Activated CD8-positive, alpha-beta T cell treated with anti-CD3 and anti-CD28 coated beads, Interleukin-2, amount 10 ng/mL, durations not matched to agents 7 days and 5 days (primary cell): ENCODE data around the gene RNF220. TPM values are rescaled to one million over a fixed set of nuclear protein-coding genes. Genes with fewer than 3 reads are reported as not detected.

Source experiments
- ATAC-seq: fragments of 150-1000 bp; cut with Tn5 transposase; one replicate; pipeline ENCODE4 v1.10.0; 2021; ENCODE audit warnings: moderate library complexity
- CTCF ChIA-PET: fragments of 350-600 bp; sonication (Branson Sonifier 250); formaldehyde crosslinking; loops from one replicate; lab custom pipeline; 2021; ENCODE audit warnings: antibody characterized with exemption; lab: Charles Lee
- POLR2A ChIA-PET: fragments of 350-600 bp; sonication (Branson Sonifier 250); formaldehyde crosslinking; loops from one replicate; lab custom pipeline; 2021; ENCODE audit warnings: antibody characterized with exemption; lab: Charles Lee
- DNase-seq: peaks from one replicate; pipeline ENCODE4 v3.0.0-alpha.2; 2020
- H3K27ac Mint-ChIP-seq: one replicate; pipeline ENCODE4 v1.8.0; 2021; ENCODE audit warnings: mild to moderate bottlenecking, mixed read lengths
- H3K27me3 Mint-ChIP-seq: one replicate; pipeline ENCODE4 v1.8.0; 2021; ENCODE audit warnings: low read depth, mixed read lengths
- H3K36me3 Mint-ChIP-seq: one replicate; pipeline ENCODE4 v1.8.0; 2021; ENCODE audit warnings: low read depth, mixed read lengths
- H3K4me1 Mint-ChIP-seq: one replicate; pipeline ENCODE4 v1.8.0; 2021; ENCODE audit warnings: low read depth, mixed read lengths
- H3K4me3 Mint-ChIP-seq: one replicate; pipeline ENCODE4 v1.8.0; 2021; ENCODE audit warnings: mild to moderate bottlenecking, mixed read lengths
- H3K9me3 Mint-ChIP-seq: one replicate; pipeline ENCODE4 v1.8.0; 2022; ENCODE audit warnings: mixed read lengths; ENCODE audit not compliant: insufficient read depth
- total RNA-seq, 2 experiments: library from RNA; stranded (reverse); gene quantifications; one replicate each; pipeline ENCODE4 v1.2.3, GENCODE V29; 2021

Gene RNF220
- total RNA-seq, 2 experiments from 2014 or later = 79.5 to 87.2 TPM

DNA sequence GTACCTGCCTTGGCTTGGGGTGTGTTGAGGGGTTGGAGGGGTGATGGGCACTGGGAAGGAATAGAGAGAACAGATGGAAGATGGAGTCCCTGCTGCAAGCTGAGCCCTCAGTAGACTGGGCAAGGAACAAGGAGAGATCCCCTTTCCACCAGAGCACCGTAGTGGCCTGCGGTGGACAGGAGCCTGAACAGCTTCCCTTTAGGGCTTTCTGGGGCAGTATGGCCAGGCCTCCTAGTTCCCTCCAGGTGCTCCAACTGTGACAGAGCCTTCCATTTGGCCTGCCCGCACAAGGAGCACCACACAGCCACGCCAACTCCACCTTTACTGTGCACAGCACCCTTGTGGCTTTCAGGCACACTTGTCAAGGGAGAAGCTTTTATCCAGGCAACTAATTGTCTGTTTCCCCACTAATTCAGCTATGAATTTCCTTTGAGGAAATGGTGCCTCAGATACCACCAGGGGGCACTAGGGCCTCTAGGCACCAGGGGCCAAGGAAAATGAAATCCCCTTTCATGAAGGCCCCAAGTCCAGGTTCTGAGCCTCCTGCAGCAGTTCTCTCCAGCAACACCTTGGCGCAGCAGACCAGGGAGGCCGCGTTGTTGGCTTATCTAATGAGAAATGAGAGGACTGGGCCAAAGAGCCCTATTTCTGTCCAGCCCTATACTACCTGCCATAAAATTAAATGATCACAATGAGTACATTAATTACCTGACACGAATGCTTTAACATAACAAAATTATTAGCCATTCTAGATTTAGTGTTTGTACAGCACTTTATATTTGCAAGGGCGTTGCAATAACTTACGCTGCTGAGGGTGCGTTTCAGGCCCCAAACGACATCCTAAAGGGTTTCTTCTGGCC lies 26.9 kb upstream of the RNF220 start:
- ATAC-seq (no peak), DNase-seq (peak; percentile 63)
- H3K27ac Mint-ChIP-seq = no peak overlapping the region
- POLR2A ChIA-PET = interaction anchor here (0.5 to 1.0 kb wide), 2 partner anchors 183 to 217 kb away, joined by 3 to 4 read pairs; no protein-coding TSS in a partner anchor
- CTCF ChIA-PET = interaction anchor here (0.5 to 3.4 kb wide), 27 partner anchors 13 to 1504 kb away, joined by 3 to 28 read pairs (median 4); partner anchors contain the start of genes ARMH1 and TMEM53
- H3K9me3 Mint-ChIP-seq = no peaks in the 10 kb centered on the region
- H3K27me3 Mint-ChIP-seq = peaks cover 2% of the 10 kb centered on the region
- H3K4me3 Mint-ChIP-seq = no peak overlapping the region
- no peaks in the 10 kb centered on the region for H3K36me3 Mint-ChIP-seq
- no peaks in the 10 kb centered on the region for H3K4me1 Mint-ChIP-seq

DNA sequence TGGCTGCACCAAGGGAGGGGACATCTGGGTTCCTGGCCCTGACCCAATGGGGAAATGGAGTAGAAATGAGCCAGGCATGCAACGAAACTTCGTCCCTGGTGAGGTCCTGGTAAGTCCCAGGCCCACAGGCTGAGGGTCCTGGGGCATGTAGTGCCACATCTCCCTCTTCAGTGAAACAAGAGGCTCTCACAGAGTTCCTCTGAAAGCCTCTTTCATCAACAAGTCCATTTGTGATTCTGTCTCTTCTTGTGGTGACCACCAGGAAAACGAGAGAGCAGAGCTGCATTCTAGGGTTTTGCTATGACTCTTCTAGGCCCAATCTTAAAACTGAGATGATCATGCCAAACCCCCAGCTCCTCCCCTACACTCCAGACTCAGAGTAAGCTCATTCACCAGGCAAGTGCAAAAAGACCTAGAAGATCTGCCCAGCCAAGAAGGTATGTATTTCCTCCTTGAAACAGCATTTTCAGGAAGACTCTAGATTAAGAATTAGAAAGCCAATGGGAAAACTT lies 24.3 kb upstream of the RNF220 start:
- H3K4me1 Mint-ChIP-seq = no peaks in the 10 kb centered on the region
- DNase-seq = no peak
- H3K9me3 Mint-ChIP-seq = no peaks in the 10 kb centered on the region
- ChIA-PET CTCF (interaction anchor here (1.2 to 2.9 kb wide), 4 partner anchors 163 to 272 kb away, joined by 3 to 14 read pairs (median 9); no protein-coding TSS in a partner anchor), POLR2A (no interaction called here)
- no peaks in the 10 kb centered on the region for H3K36me3 Mint-ChIP-seq
- H3K4me3 Mint-ChIP-seq = no peak overlapping the region
- H3K27ac Mint-ChIP-seq = no peak overlapping the region
- peaks cover 9% of the 10 kb centered on the region for H3K27me3 Mint-ChIP-seq
- no peak for ATAC-seq

DNA sequence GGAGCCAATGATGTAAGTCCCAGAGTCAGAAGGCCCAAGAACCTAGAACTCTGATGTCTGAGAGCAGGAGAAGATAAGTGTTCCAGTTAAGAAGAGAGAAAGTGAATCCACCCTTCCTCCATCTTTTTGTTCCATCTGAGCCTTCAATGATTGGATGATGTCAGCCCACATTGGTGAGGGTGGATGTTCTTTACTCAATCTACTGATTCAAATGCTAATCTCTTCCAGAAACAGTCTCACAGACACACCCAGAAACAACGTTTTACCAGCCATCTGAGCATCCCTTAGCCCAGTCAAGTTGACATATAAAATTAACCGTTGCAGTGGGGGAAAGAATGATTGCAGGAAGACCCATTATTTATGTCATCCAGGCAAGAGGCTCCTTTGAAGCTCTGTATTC lies 16.5 kb upstream of the RNF220 start:
- ATAC-seq = no peak
- H3K36me3 Mint-ChIP-seq = no peaks in the 10 kb centered on the region
- H3K9me3 Mint-ChIP-seq = no peaks in the 10 kb centered on the region
- H3K4me1 Mint-ChIP-seq = no peaks in the 10 kb centered on the region
- POLR2A ChIA-PET = no interaction called here
- no peak overlapping the region for H3K4me3 Mint-ChIP-seq
- H3K27ac Mint-ChIP-seq = no peak overlapping the region
- CTCF ChIA-PET = no interaction called here
- H3K27me3 Mint-ChIP-seq = peaks cover 14% of the 10 kb centered on the region
- no peak for DNase-seq

DNA sequence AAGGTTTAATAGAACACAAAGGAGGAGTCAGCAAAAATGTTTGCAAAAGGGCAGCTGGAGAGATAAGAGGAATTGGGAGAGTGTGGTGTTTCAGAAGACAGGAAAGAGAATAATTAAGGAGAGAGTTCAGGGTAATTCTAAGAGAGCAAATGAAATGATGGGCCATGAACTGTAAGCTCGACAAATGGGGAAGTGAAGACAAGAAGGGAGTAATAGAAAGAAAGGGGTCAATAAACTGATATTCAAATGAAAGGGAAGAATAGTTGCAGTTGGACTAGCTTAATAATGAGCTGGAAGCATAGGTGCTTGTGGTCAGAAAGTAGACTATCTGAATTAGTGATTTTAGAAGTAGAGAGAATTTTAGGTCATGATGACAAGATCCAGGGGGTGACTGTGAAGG lies 15.6 kb upstream of the RNF220 start:
- H3K27me3 Mint-ChIP-seq = peaks cover 15% of the 10 kb centered on the region
- no peaks in the 10 kb centered on the region for H3K4me1 Mint-ChIP-seq
- no peaks in the 10 kb centered on the region for H3K9me3 Mint-ChIP-seq
- ChIA-PET CTCF (interaction anchor here (1.3 kb wide), 1 partner anchor 263 kb away, joined by 3 read pairs; no protein-coding TSS in a partner anchor), POLR2A (no interaction called here)
- no peaks in the 10 kb centered on the region for H3K36me3 Mint-ChIP-seq
- no peak overlapping the region for H3K27ac Mint-ChIP-seq
- H3K4me3 Mint-ChIP-seq = no peak overlapping the region
- DNase-seq (no peak), ATAC-seq (no peak)

DNA sequence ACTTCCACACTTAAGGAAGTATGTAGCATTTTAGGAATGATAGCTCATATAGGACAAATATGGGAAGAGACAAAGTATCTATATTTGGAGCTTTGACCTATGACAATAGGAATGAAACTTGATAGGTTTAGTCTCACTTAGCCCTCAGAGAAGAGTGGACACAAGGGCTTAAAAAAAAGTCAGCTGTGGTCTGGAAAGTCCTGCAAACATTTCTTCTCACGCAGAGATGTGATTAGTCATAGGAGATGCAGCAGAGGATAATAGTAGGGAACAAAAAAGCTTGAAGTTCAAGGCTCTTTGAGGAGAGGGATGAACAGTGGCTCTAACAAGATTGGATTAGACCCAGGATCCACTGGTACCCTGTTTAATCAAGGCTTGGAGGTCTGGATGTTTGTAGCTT lies 14.8 kb upstream of the RNF220 start:
- Mint-ChIP-seq H3K9me3 (no peaks in the 10 kb centered on the region), H3K36me3 (no peaks in the 10 kb centered on the region), H3K4me3 (no peak overlapping the region), H3K27me3 (peaks cover 16% of the 10 kb centered on the region), H3K27ac (no peak overlapping the region), H3K4me1 (no peaks in the 10 kb centered on the region)
- DNase-seq = no peak
- ChIA-PET CTCF (interaction anchor here (1.3 kb wide), 1 partner anchor 263 kb away, joined by 3 read pairs; no protein-coding TSS in a partner anchor), POLR2A (no interaction called here)
- ATAC-seq = no peak

- peaks cover 68% of the 10 kb centered on the region for H3K27me3 Mint-ChIP-seq
- CTCF ChIA-PET = no interaction called here
- H3K9me3 Mint-ChIP-seq = no peaks in the 10 kb centered on the region
- POLR2A ChIA-PET = interaction anchor here (0.6 kb wide), 1 partner anchor 13 kb away, joined by 3 read pairs; no protein-coding TSS in a partner anchor
- no peak for DNase-seq
- H3K27ac Mint-ChIP-seq = no peak overlapping the region
- peaks cover 16% of the 10 kb centered on the region for H3K4me1 Mint-ChIP-seq
- no peaks in the 10 kb centered on the region for H3K36me3 Mint-ChIP-seq
- no peak for ATAC-seq
- H3K4me3 Mint-ChIP-seq = no peak overlapping the region
These were observed 3.5 kb upstream of the RNF220 start for GRCh38 chr1:44401256-44402228.

DNA sequence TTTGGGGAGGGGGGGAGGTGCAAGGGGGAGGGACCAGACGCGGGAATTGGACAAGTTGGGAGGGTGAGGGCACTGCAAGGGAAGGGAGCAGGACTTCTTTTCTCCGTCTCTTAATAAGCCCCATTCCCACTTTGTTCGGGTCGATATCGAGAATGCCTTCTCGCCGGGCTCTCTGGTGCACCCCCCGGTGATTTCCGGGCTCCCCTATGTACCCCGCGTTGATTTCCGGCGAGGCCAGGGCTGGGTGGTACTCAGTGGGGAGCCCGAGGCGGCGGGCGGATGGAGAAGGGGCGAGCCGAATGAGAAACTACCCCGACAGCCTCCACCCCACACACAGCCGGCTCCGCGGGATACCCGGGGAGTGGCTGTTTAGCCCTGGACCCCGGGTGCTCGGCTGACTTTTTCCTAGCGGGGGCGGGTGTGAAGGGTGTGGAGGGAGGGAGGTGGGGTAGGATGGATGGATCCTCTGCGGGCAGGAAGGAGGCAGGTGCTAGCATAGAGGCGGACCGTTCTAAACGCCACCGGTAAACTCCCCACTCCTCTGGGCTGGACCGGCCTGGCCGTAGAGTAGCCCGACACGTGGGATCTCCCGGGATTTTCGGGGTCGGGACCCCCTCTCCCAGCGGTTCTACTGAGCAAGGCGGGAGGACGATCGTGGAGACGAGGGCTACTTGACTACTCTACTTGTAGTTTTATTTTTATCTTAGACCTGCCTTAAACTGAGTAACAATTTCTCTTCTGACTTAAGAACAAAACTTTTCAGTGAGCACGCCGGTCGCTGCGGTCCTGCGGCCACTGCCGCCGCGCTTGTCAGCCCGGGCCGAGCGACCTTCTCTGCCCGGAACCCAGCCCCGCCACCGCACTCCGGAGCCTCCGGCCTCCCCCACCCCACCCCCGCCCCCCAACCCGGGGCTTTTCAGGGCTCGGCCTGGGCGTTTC lies 1.0 kb downstream of the RNF220 start:
- peak; percentile 65 for ATAC-seq
- Mint-ChIP-seq H3K4me1 (peaks cover 34% of the 10 kb centered on the region), H3K36me3 (no peaks in the 10 kb centered on the region), H3K9me3 (no peaks in the 10 kb centered on the region), H3K4me3 (peak overlapping the region; percentile 77), H3K27ac (peak overlapping the region; percentile 12), H3K27me3 (peaks cover 66% of the 10 kb centered on the region)
- ChIA-PET POLR2A (no interaction called here), CTCF (no interaction called here)
- peak; percentile 39 for DNase-seq

DNA sequence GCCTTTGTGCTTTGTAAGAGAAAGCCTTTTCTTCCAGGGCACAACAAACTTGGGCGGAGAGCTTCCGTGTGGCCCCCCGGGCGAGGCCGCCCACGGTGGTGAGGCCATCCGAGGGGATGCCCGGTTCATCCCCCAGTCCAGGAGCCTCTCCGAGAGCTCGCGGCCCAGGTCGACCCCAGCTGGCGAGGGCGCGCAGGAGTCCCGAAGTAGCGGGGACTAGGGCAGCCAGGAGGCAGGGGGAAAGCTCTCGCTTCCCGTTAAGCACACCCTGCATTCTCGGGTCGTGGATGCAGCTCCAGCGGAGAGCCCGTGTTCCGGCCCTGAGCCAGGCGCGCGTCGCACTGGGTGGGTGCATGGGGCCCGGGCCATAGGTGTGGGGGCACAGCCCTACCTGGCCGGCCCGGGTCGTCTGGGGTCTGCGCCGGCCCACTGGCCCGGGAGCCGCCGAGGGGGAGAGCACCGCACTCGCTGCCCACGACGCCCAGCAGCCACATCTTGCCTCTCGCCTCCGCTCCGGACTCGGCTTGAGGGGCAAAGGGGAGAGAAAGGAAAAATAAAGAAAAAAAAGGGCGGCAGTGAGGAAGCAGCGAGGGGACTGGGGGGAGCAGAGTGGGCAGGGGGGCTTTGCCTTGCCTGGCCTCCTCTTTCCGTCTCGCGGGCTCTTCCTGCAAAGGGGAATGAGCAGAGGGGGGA lies 1.8 kb downstream of the RNF220 start:
- Mint-ChIP-seq H3K4me3 (peak overlapping the region; percentile 19), H3K27ac (no peak overlapping the region), H3K36me3 (no peaks in the 10 kb centered on the region), H3K4me1 (peaks cover 34% of the 10 kb centered on the region), H3K9me3 (no peaks in the 10 kb centered on the region), H3K27me3 (peaks cover 60% of the 10 kb centered on the region)
- ATAC-seq (peak; percentile 10), DNase-seq (no peak)
- CTCF ChIA-PET = no interaction called here
- POLR2A ChIA-PET = no interaction called here

DNA sequence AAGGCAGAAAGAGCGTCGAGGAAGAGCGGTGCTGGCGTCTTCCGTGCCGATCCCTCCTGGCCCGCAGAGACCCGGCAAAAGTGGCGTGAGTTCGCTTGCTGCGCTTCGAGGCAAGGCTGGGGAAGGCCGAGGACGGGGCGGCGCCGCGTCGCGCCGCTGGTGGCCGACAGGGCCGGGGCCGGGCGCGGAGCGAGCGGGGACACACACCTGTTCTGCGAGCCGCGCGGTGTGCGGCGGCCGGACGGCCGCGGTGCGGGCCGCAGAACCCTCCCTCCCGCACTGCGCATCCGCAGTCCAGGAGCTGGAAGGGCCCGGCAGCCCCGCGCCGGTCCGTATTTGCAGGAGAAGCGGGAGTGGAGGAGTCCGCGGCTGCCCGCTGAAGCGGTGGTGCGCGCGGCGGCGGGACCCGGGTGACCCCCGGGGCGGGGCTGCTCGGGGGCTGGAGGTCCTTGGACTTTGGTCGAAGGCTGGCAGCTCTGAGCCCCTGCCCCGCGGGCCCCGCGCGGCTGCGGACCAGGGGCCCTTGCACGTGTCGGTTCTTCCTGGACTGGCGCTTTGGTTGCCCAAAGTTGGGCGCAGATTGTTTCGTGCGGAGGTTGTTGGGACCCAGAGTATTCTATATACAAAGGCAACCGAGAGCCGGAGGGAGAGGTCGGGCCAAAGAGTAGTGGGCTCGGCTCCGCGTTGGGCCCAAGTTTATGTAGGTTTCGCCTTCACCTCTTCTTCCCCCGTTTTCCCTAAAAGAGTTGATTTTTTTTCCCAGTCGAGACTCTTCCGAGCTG lies 2.6 kb downstream of the RNF220 start:
- CTCF ChIA-PET = no interaction called here
- peak overlapping the region; percentile 22 for H3K4me3 Mint-ChIP-seq
- peaks cover 34% of the 10 kb centered on the region for H3K4me1 Mint-ChIP-seq
- POLR2A ChIA-PET = no interaction called here
- no peaks in the 10 kb centered on the region for H3K9me3 Mint-ChIP-seq
- no peak for DNase-seq
- ATAC-seq = no peak
- no peaks in the 10 kb centered on the region for H3K36me3 Mint-ChIP-seq
- peaks cover 53% of the 10 kb centered on the region for H3K27me3 Mint-ChIP-seq
- H3K27ac Mint-ChIP-seq = no peak overlapping the region

- H3K27ac Mint-ChIP-seq = no peak overlapping the region
- H3K27me3 Mint-ChIP-seq = peaks cover 47% of the 10 kb centered on the region
- POLR2A ChIA-PET = no interaction called here
- no peaks in the 10 kb centered on the region for H3K9me3 Mint-ChIP-seq
- CTCF ChIA-PET = interaction anchor here (1.4 to 1.5 kb wide), 2 partner anchors 14 to 30 kb away, joined by 3 to 4 read pairs; no protein-coding TSS in a partner anchor
- ATAC-seq (no peak), DNase-seq (no peak)
- peaks cover 34% of the 10 kb centered on the region for H3K4me1 Mint-ChIP-seq
- H3K36me3 Mint-ChIP-seq = no peaks in the 10 kb centered on the region
- H3K4me3 Mint-ChIP-seq = no peak overlapping the region
These were observed 3.1 kb downstream of the RNF220 start for GRCh38 chr1:44408212-44408582.
